ENCODE results near the gene PRSS27.

The PRSS27 gene

GRCh38 chr16:2713523-2713922 is 6.5 kb downstream of the PRSS27 start:
- peaks cover 5% of the 10 kb centered on the region; the same call in 1 of the 2 replicates for H3K27me3 ChIP-seq (ENCODE audit: control insufficient read depth, insufficient read depth, low read length)
- H3K36me3 ChIP-seq (ENCODE audit: control insufficient read depth, insufficient read depth, low read length): peaks cover 12% of the 10 kb centered on the region
- no peak overlapping the region for H3K9ac ChIP-seq (ENCODE audit: low read length)
- no peaks in the 10 kb centered on the region for H3K9me3 ChIP-seq (ENCODE audit: control insufficient read depth, insufficient read depth, low read depth, low read length)
- H3K4me3 ChIP-seq (ENCODE audit: low read depth, low read length): no peak overlapping the region
- H3K4me1 ChIP-seq (ENCODE audit: control insufficient read depth, insufficient read depth, low read length): peaks cover 3% of the 10 kb centered on the region; the same call in 1 of the 2 replicates
- no peak overlapping the region for H3K27ac ChIP-seq (ENCODE audit: low read depth, low read length)

GRCh38 chr16:2712546-2712945 is 7.5 kb downstream of the PRSS27 start:
- Histone ChIP-seq H3K9ac (ENCODE audit: low read length) (no peak overlapping the region), H3K27ac (ENCODE audit: low read depth, low read length) (no peak overlapping the region), H3K36me3 (ENCODE audit: control insufficient read depth, insufficient read depth, low read length) (peaks cover 21% of the 10 kb centered on the region), H3K4me1 (ENCODE audit: control insufficient read depth, insufficient read depth, low read length) (peaks cover 3% of the 10 kb centered on the region; the same call in 1 of the 2 replicates), H3K9me3 (ENCODE audit: control insufficient read depth, insufficient read depth, low read depth, low read length) (no peaks in the 10 kb centered on the region), H3K27me3 (ENCODE audit: control insufficient read depth, insufficient read depth, low read length) (peaks cover 5% of the 10 kb centered on the region; the same call in 1 of the 2 replicates), H3K4me3 (ENCODE audit: low read depth, low read length) (no peak overlapping the region)

DNA sequence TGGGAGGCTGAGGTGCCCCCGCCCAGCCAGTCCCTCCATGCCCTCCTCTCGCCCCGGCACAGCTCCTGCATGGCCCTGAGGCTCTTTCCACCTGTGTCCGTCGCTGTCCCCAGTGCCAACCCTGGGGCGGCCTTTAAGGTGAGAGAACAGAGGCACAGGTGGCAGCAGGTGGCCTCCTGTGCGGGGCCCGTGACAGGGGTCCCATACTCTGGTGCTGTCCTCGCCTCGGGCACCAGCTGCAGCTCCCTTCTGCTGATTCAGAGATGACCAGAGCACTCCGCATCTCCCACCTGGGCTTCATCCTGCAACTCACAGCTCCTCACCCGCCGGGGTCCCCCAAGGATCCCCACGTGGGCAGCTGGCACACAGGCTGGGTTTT is 8.0 kb downstream of the PRSS27 start:
- Histone ChIP-seq H3K9me3 (ENCODE audit: control insufficient read depth, insufficient read depth, low read depth, low read length) (no peaks in the 10 kb centered on the region), H3K36me3 (ENCODE audit: control insufficient read depth, insufficient read depth, low read length) (peaks cover 26% of the 10 kb centered on the region), H3K4me3 (ENCODE audit: low read depth, low read length) (no peak overlapping the region), H3K27ac (ENCODE audit: low read depth, low read length) (no peak overlapping the region), H3K9ac (ENCODE audit: low read length) (no peak overlapping the region), H3K4me1 (ENCODE audit: control insufficient read depth, insufficient read depth, low read length) (peaks cover 3% of the 10 kb centered on the region; the same call in 1 of the 2 replicates), H3K27me3 (ENCODE audit: control insufficient read depth, insufficient read depth, low read length) (peaks cover 5% of the 10 kb centered on the region; the same call in 1 of the 2 replicates)

DNA sequence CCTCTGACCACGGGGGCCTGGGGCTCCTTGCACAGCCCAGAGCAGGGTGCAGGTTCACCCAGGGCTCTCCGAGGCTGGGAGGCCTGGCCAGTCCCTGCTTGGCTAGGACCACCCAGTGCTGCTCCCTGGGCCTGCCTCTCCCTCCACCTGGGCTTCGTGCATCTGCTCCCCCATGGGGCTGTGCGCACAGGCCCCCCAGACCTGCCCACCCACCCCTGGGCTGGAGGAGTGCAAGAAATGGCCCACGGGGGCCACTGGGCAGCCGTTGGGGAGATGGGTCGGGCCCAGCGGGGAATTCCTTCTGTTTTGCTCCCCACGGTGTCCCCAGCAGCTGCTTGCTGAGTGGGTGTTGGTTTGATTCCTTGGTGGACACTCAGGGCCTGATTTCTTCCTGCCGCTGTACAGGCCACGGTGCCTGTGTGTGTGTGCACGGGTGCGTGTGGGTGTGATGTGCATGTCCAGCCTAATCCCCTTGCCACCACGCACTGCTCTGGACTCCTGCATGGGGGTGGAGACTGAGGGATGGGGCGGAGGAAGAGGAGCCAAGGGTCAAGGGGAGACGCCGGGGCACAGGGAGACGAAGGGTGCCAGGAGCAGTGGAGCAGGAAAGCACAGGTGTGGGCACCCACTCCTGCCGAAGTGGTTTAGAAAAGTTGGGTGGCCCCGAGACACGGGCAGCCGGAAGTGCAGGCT is 8.5 kb downstream of the PRSS27 start:
- Histone ChIP-seq H3K27ac (ENCODE audit: low read depth, low read length) (no peak overlapping the region), H3K27me3 (ENCODE audit: control insufficient read depth, insufficient read depth, low read length) (peaks cover 5% of the 10 kb centered on the region; the same call in 1 of the 2 replicates), H3K4me1 (ENCODE audit: control insufficient read depth, insufficient read depth, low read length) (peaks cover 3% of the 10 kb centered on the region; the same call in 1 of the 2 replicates), H3K4me3 (ENCODE audit: low read depth, low read length) (no peak overlapping the region), H3K9me3 (ENCODE audit: control insufficient read depth, insufficient read depth, low read depth, low read length) (no peaks in the 10 kb centered on the region), H3K9ac (ENCODE audit: low read length) (no peak overlapping the region), H3K36me3 (ENCODE audit: control insufficient read depth, insufficient read depth, low read length) (peaks cover 28% of the 10 kb centered on the region)

DNA sequence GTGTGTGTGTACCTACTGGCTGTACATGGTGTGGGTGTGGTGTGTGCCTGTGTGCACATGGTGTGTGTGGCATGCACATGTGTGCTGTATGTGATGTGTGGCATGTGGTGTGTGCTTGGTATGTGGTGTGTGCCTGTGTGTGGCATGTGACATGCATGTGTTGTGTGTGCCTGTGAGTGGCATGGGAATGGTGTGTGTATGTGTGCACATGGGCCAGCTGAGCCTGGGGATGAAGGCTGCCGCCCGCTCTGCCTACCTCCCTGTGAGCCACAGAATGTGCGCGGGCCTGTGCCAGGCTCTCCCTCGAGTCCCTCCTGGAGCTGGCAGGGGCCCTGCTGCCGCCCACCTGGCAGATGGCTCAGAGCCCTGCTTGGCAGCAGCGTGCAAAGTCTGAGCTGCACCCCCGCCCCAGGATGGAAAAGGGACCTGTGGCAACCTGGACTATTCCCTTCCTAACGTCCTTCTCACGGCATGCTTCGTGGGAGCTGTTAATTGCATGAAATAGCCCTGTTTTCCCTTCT is 9.3 kb downstream of the PRSS27 start:
- Histone ChIP-seq H3K27me3 (ENCODE audit: control insufficient read depth, insufficient read depth, low read length) (no peaks in the 10 kb centered on the region), H3K9ac (ENCODE audit: low read length) (no peak overlapping the region), H3K27ac (ENCODE audit: low read depth, low read length) (no peak overlapping the region), H3K9me3 (ENCODE audit: control insufficient read depth, insufficient read depth, low read depth, low read length) (no peaks in the 10 kb centered on the region), H3K4me3 (ENCODE audit: low read depth, low read length) (no peak overlapping the region), H3K36me3 (ENCODE audit: control insufficient read depth, insufficient read depth, low read length) (peaks cover 31% of the 10 kb centered on the region), H3K4me1 (ENCODE audit: control insufficient read depth, insufficient read depth, low read length) (no peaks in the 10 kb centered on the region)

- H3K4me1 ChIP-seq (ENCODE audit: control insufficient read depth, insufficient read depth, low read length): no peaks in the 10 kb centered on the region
- no peak overlapping the region for H3K9ac ChIP-seq (ENCODE audit: low read length)
- H3K27ac ChIP-seq (ENCODE audit: low read depth, low read length): no peak overlapping the region
- H3K4me3 ChIP-seq (ENCODE audit: low read depth, low read length): no peak overlapping the region
- no peaks in the 10 kb centered on the region for H3K27me3 ChIP-seq (ENCODE audit: control insufficient read depth, insufficient read depth, low read length)
- H3K9me3 ChIP-seq (ENCODE audit: control insufficient read depth, insufficient read depth, low read depth, low read length): no peaks in the 10 kb centered on the region
- H3K36me3 ChIP-seq (ENCODE audit: control insufficient read depth, insufficient read depth, low read length): peaks cover 37% of the 10 kb centered on the region
Observed at GRCh38 chr16:2710021-2710710, 9.9 kb downstream of the PRSS27 start.

GRCh38 chr16:2709588-2709984 is 10.4 kb downstream of the PRSS27 start:
- no peak overlapping the region for H3K4me3 ChIP-seq (ENCODE audit: low read depth, low read length)
- no peaks in the 10 kb centered on the region for H3K9me3 ChIP-seq (ENCODE audit: control insufficient read depth, insufficient read depth, low read depth, low read length)
- H3K4me1 ChIP-seq (ENCODE audit: control insufficient read depth, insufficient read depth, low read length): no peaks in the 10 kb centered on the region
- H3K27me3 ChIP-seq (ENCODE audit: control insufficient read depth, insufficient read depth, low read length): no peaks in the 10 kb centered on the region
- no peak overlapping the region for H3K27ac ChIP-seq (ENCODE audit: low read depth, low read length)
- H3K9ac ChIP-seq (ENCODE audit: low read length): no peak overlapping the region
- H3K36me3 ChIP-seq (ENCODE audit: control insufficient read depth, insufficient read depth, low read length): peaks cover 42% of the 10 kb centered on the region

DNA sequence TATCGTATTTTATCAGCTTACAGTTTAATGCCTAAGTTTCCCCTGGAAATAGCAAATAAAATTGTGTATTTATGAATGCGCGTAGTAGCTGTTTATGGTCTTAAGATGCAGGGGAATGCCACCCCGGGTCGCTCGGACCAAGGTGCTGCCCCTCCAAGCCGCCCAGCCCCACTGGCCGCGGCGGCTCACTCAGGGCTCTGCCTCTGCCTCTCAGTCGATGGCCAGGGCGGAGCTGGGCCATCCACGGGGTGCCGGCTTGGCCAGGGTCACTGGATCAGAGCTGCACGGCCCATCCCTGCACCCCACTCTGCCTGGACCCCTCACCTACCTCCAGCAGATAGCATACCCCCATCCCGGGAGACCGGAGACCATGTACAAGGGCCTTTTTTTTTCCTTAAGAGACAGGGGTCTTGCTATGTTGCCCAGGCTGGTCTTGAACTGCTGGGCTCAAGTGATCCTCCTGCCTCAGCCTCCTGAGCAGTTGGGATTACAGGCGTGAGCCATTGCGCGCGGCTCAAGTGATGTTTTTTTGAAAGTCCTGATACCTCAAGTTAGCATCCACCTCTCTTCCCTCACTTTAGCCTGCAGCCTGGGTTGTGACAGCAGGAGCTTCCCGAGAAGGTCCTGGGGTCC is 11.0 kb downstream of the PRSS27 start:
- H3K4me1 ChIP-seq (ENCODE audit: control insufficient read depth, insufficient read depth, low read length): no peaks in the 10 kb centered on the region
- peaks cover 45% of the 10 kb centered on the region for H3K36me3 ChIP-seq (ENCODE audit: control insufficient read depth, insufficient read depth, low read length)
- H3K27ac ChIP-seq (ENCODE audit: low read depth, low read length): no peak overlapping the region
- no peak overlapping the region for H3K9ac ChIP-seq (ENCODE audit: low read length)
- no peaks in the 10 kb centered on the region for H3K9me3 ChIP-seq (ENCODE audit: control insufficient read depth, insufficient read depth, low read depth, low read length)
- H3K27me3 ChIP-seq (ENCODE audit: control insufficient read depth, insufficient read depth, low read length): no peaks in the 10 kb centered on the region
- no peak overlapping the region for H3K4me3 ChIP-seq (ENCODE audit: low read depth, low read length)

DNA sequence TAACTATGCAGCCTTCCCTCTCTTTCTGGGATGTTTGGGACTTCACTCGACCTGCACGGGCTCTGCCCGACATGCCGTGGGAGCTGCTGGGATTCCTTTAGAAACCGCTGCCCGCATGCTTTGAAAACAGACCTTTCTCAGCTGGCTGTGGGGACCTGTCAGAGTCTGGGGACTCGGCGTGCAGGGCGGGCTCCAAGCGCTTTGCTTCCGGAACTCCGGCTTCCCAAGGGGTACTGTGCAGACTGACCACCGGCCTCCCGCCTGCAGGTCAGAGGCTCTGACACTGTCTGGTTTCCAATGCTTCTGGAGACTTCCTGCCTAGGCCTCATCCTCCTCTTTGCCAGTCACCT is 11.8 kb downstream of the PRSS27 start:
- H3K4me1 ChIP-seq (ENCODE audit: control insufficient read depth, insufficient read depth, low read length): no peaks in the 10 kb centered on the region
- H3K9ac ChIP-seq (ENCODE audit: low read length): no peak overlapping the region
- H3K9me3 ChIP-seq (ENCODE audit: control insufficient read depth, insufficient read depth, low read depth, low read length): no peaks in the 10 kb centered on the region
- no peaks in the 10 kb centered on the region for H3K27me3 ChIP-seq (ENCODE audit: control insufficient read depth, insufficient read depth, low read length)
- no peak overlapping the region for H3K4me3 ChIP-seq (ENCODE audit: low read depth, low read length)
- peaks cover 45% of the 10 kb centered on the region for H3K36me3 ChIP-seq (ENCODE audit: control insufficient read depth, insufficient read depth, low read length)
- H3K27ac ChIP-seq (ENCODE audit: low read depth, low read length): no peak overlapping the region

DNA sequence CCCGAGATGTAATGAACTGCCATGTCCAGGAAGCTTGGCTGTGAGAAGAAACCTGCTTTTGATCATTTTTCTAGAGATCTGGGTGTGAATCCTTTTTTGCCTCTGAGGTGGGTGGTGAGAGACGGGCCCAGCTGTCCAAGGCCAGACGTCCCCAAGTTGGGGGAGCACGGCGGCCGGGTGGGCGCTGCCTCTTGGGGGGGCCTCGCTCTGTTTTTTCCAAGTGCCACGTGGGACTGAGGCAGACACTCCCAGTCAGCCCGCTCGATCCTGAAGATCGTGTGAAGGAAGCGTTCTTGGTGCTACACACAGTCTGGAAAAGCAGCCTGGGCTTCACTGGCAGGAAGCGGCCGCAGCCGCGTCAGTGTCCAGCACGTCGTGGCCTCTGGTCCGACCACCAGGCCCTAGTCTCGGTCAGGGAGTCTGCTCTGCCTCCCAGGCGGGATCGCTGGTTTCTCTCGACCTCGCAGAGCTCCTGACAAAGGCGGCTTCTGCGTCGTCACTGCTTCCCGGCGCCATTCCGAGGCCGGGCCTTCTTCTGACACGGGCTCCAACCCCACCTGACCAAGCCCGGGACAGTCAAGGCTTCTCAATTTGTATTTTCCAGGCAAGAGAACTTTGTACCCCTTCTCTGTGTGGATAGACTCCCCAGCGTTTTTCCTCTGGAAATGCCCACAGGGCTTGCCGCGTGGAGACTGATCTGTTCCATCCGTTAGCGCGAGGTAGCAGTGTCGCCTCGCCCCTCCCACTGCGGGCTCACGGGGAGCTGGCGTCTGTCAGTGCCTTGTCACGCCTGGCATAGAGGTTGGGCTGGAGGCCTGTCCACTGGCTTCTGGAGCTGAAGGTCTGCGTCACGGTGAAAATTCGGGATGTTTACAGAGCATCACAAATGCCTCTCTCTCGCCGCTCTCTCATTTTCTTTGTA is 12.4 kb downstream of the PRSS27 start:
- Histone ChIP-seq H3K4me3 (ENCODE audit: low read depth, low read length) (no peak overlapping the region), H3K4me1 (ENCODE audit: control insufficient read depth, insufficient read depth, low read length) (no peaks in the 10 kb centered on the region), H3K9ac (ENCODE audit: low read length) (no peak overlapping the region), H3K9me3 (ENCODE audit: control insufficient read depth, insufficient read depth, low read depth, low read length) (no peaks in the 10 kb centered on the region), H3K27ac (ENCODE audit: low read depth, low read length) (no peak overlapping the region), H3K36me3 (ENCODE audit: control insufficient read depth, insufficient read depth, low read length) (peaks cover 51% of the 10 kb centered on the region), H3K27me3 (ENCODE audit: control insufficient read depth, insufficient read depth, low read length) (no peaks in the 10 kb centered on the region)
